ENCODE measurements around the gene WBP11.
"Not testable (repeated sequence)": the region's sequence is repeated elsewhere in the genome, so short reads cannot be mapped to it uniquely, and the experiment has no call there.

WBP11 gene

DNA sequence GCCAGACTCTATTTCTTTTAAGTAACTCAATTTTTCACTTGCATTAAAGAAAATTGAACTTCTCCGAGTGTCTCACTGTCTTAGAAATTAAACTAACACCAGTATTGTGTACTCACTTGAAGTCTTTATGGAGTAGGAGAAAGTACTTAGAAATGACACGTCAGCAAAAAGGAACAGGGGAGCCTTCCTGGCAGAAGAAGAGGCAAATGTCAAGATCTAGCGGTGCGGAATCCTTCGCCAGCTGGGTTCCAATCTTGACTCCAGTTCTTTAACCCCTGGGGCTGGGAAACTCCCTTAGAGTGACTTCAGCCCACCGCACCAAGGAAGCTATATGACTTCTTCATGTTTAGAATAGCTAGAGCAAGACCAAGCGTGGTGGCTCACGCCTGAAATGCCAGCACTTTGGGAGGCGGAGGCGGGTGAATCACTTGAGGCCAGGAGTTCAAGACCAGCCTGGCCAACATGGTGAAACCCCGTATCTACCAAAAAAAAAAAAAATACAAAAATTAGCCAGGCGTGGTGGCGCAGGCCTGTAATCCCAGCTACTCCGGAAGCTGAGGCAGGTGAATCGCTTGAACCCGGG, 34.4 kb downstream of the WBP11 start:
- H4K8ac ChIP-seq (ENCODE audit: low read depth, low read length): no peak overlapping the region
- H2AK5ac ChIP-seq (ENCODE audit: low read depth, low read length): no peak overlapping the region
- H2AFZ ChIP-seq (ENCODE audit: low read length): no peak overlapping the region
- H3K4me3 ChIP-seq (ENCODE audit: low read length in 2 of 2): peak overlapping the region in 1 of 2 donors; percentile 95
- H4K91ac ChIP-seq (ENCODE audit: low read depth, low read length, poor library complexity): no peak overlapping the region
- H3K27me3 ChIP-seq (ENCODE audit: control insufficient read depth in 3 of 3, insufficient read depth in 3 of 3, low read depth in 1 of 3, low read length in 3 of 3): peaks cover 0 to 4% (median 0%) of the 10 kb centered on the region in 3 experiments
- peak overlapping the region; percentile 98 for H3K9ac ChIP-seq (ENCODE audit: low read depth, low read length, poor library complexity)
- H3K27ac ChIP-seq (replicated peaks; ENCODE audit: low read length): no peak overlapping the region
- peak overlapping the region; percentile 99 for H3K18ac ChIP-seq (ENCODE audit: low read length)
- peaks cover 6% of the 10 kb centered on the region for H3K79me1 ChIP-seq (ENCODE audit: low read depth, low read length)
- no peak overlapping the region for H2BK15ac ChIP-seq (ENCODE audit: low read length)
- no peak overlapping the region for H2BK12ac ChIP-seq (ENCODE audit: low read length)
- no CpG with 5 or more reads among the region's 16 CpGs for WGBS, 2 donors (ENCODE audit: extremely low coverage in 2 of 2, insufficient read length in 2 of 2, insufficient replicate concordance in 1 of 2)
- H3K4me1 ChIP-seq (ENCODE audit: control insufficient read depth in 2 of 2, insufficient read depth in 1 of 2, low read depth in 1 of 2, low read length in 2 of 2): peaks cover 0 to 4% of the 10 kb centered on the region in 2 donors
- H3K4me2 ChIP-seq (ENCODE audit: insufficient read depth, low read length, poor library complexity, severe bottlenecking): peak overlapping the region; percentile 97
- H2BK120ac ChIP-seq (ENCODE audit: low read depth, low read length): no peak overlapping the region
- no peaks in the 10 kb centered on the region for H3K36me3 ChIP-seq (replicated peaks in 1 of 2; ENCODE audit: control insufficient read depth in 2 of 2, insufficient read depth in 2 of 2, low read length in 2 of 2)
- no peak for DNase-seq (ENCODE audit: low spot score)
- peak overlapping the region; percentile 95 for H3K23ac ChIP-seq (ENCODE audit: low read depth, low read length, poor library complexity)
- no peak overlapping the region for H3K4ac ChIP-seq (ENCODE audit: low read length)
- H3K9me3 ChIP-seq (replicated peaks in 1 of 2; ENCODE audit: control insufficient read depth in 2 of 2, insufficient read depth in 1 of 2, low read depth in 1 of 2, low read length in 2 of 2): peaks cover 0 to 11% of the 10 kb centered on the region in 2 donors
- no peak overlapping the region for H2BK5ac ChIP-seq (ENCODE audit: low read length)
- H3K14ac ChIP-seq (ENCODE audit: low read length): no peak overlapping the region

GRCh38 chr12:14767617-14768016, 35.7 kb downstream of the WBP11 start:
- H2BK120ac ChIP-seq (ENCODE audit: low read depth, low read length): no peak overlapping the region
- H3K14ac ChIP-seq (ENCODE audit: low read length): no peak overlapping the region
- H3K4me1 ChIP-seq (ENCODE audit: control insufficient read depth in 2 of 2, insufficient read depth in 1 of 2, low read depth in 1 of 2, low read length in 2 of 2): peaks cover 0 to 4% of the 10 kb centered on the region in 2 donors
- no CpG with 5 or more reads among the region's 1 CpG for WGBS, 2 donors (ENCODE audit: extremely low coverage in 2 of 2, insufficient read length in 2 of 2, insufficient replicate concordance in 1 of 2)
- H3K27me3 ChIP-seq (ENCODE audit: control insufficient read depth in 3 of 3, insufficient read depth in 3 of 3, low read depth in 1 of 3, low read length in 3 of 3): peaks cover 0 to 4% (median 0%) of the 10 kb centered on the region in 3 experiments
- no peak overlapping the region for H3K4ac ChIP-seq (ENCODE audit: low read length)
- peaks cover 6% of the 10 kb centered on the region for H3K79me1 ChIP-seq (ENCODE audit: low read depth, low read length)
- no peak overlapping the region for H3K4me3 ChIP-seq (ENCODE audit: low read length in 2 of 2)
- H2AK5ac ChIP-seq (ENCODE audit: low read depth, low read length): no peak overlapping the region
- H2BK12ac ChIP-seq (ENCODE audit: low read length): no peak overlapping the region
- H2BK15ac ChIP-seq (ENCODE audit: low read length): no peak overlapping the region
- H3K9me3 ChIP-seq (replicated peaks in 1 of 2; ENCODE audit: control insufficient read depth in 2 of 2, insufficient read depth in 1 of 2, low read depth in 1 of 2, low read length in 2 of 2): peaks cover 0 to 9% of the 10 kb centered on the region in 2 donors
- no peak overlapping the region for H4K8ac ChIP-seq (ENCODE audit: low read depth, low read length)
- no peak overlapping the region for H4K91ac ChIP-seq (ENCODE audit: low read depth, low read length, poor library complexity)
- no peak overlapping the region for H3K18ac ChIP-seq (ENCODE audit: low read length)
- no peak overlapping the region for H2BK5ac ChIP-seq (ENCODE audit: low read length)
- H3K27ac ChIP-seq (replicated peaks; ENCODE audit: low read length): no peak overlapping the region
- no peaks in the 10 kb centered on the region for H3K36me3 ChIP-seq (replicated peaks in 1 of 2; ENCODE audit: control insufficient read depth in 2 of 2, insufficient read depth in 2 of 2, low read length in 2 of 2)
- no peak overlapping the region for H2AFZ ChIP-seq (ENCODE audit: low read length)
- no peak overlapping the region for H3K9ac ChIP-seq (ENCODE audit: low read depth, low read length, poor library complexity)
- no peak overlapping the region for H3K23ac ChIP-seq (ENCODE audit: low read depth, low read length, poor library complexity)
- DNase-seq (ENCODE audit: low spot score): no peak
- H3K4me2 ChIP-seq (ENCODE audit: insufficient read depth, low read length, poor library complexity, severe bottlenecking): no peak overlapping the region

DNA sequence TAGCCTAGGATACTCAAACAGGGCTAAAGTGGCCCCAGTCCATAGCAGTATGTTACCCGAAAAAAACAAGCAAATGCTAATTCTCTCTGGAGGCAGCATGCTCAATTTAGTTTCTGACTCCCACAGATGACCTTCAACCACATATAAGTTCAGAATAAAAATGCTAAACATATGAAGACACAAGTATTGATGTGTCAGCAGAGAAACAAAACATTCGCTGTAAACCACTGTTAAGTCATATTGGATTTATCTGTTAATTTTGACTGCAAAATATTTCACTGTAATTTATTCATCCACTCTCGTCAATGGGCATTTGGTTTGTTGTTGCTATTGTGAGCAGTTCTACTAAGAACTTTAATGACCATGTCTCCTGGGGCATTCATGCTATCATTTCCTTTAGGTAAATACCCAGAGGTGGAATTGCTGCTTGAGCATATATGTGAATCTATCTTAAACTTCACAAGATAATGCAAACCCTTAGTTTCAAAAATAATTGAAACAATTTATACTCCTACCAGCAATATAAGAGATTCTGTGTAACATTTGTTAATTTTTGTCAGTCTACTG, 36.5 kb downstream of the WBP11 start:
- WGBS, 2 donors (ENCODE audit: extremely low coverage in 2 of 2, insufficient read length in 2 of 2, insufficient replicate concordance in 1 of 2): no CpG with 5 or more reads among the region's 3 CpGs
- Histone ChIP-seq H2AK5ac (ENCODE audit: low read depth, low read length) (no peak overlapping the region), H3K27ac (replicated peaks; ENCODE audit: low read length) (no peak overlapping the region), H4K8ac (ENCODE audit: low read depth, low read length) (no peak overlapping the region), H2BK5ac (ENCODE audit: low read length) (no peak overlapping the region), H3K9ac (ENCODE audit: low read depth, low read length, poor library complexity) (no peak overlapping the region), H3K79me1 (ENCODE audit: low read depth, low read length) (peaks cover 6% of the 10 kb centered on the region), H3K14ac (ENCODE audit: low read length) (no peak overlapping the region), H3K27me3 (ENCODE audit: control insufficient read depth in 3 of 3, insufficient read depth in 3 of 3, low read depth in 1 of 3, low read length in 3 of 3) (peaks cover 0 to 4% (median 0%) of the 10 kb centered on the region in 3 experiments), H3K36me3 (replicated peaks in 1 of 2; ENCODE audit: control insufficient read depth in 2 of 2, insufficient read depth in 2 of 2, low read length in 2 of 2) (no peaks in the 10 kb centered on the region), H3K4me3 (ENCODE audit: low read length in 2 of 2) (no peak overlapping the region), H4K91ac (ENCODE audit: low read depth, low read length, poor library complexity) (no peak overlapping the region), H3K9me3 (replicated peaks in 1 of 2; ENCODE audit: control insufficient read depth in 2 of 2, insufficient read depth in 1 of 2, low read depth in 1 of 2, low read length in 2 of 2) (peaks cover 0 to 9% of the 10 kb centered on the region in 2 donors), H3K4me2 (ENCODE audit: insufficient read depth, low read length, poor library complexity, severe bottlenecking) (no peak overlapping the region), H2AFZ (ENCODE audit: low read length) (no peak overlapping the region), H2BK12ac (ENCODE audit: low read length) (no peak overlapping the region), H2BK15ac (ENCODE audit: low read length) (no peak overlapping the region), H3K18ac (ENCODE audit: low read length) (no peak overlapping the region), H2BK120ac (ENCODE audit: low read depth, low read length) (no peak overlapping the region), H3K4ac (ENCODE audit: low read length) (no peak overlapping the region), H3K23ac (ENCODE audit: low read depth, low read length, poor library complexity) (no peak overlapping the region), H3K4me1 (ENCODE audit: control insufficient read depth in 2 of 2, insufficient read depth in 1 of 2, low read depth in 1 of 2, low read length in 2 of 2) (peaks cover 0 to 4% of the 10 kb centered on the region in 2 donors)
- no peak for DNase-seq (ENCODE audit: low spot score)

DNA sequence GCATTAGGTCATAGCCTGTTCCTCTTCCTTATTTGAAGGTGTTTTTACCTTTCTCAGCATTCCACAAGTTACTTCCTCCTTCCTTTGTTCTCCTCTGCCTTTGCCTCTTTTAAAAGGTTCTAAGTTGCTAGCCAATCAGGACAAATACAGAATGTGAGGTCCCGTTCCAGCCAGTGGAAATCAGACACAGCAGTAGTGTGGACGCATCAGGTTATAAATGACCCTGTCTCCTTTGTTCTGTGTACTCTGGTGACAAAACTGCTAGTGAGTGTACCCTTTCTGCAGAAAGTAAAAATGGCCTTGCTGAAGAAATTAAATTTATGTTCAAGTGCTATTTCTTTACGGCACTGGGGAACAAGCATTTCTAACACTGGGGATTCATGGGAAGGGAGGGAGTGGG, 37.3 kb downstream of the WBP11 start:
- not testable (repeated sequence) for H4K8ac ChIP-seq (ENCODE audit: low read depth, low read length); DNase-seq (ENCODE audit: low spot score); H3K27ac ChIP-seq (replicated peaks; ENCODE audit: low read length); H3K36me3 ChIP-seq (replicated peaks in 1 of 2; ENCODE audit: control insufficient read depth in 2 of 2, insufficient read depth in 2 of 2, low read length in 2 of 2); H3K27me3 ChIP-seq (ENCODE audit: control insufficient read depth in 3 of 3, insufficient read depth in 3 of 3, low read depth in 1 of 3, low read length in 3 of 3); H3K4me3 ChIP-seq (ENCODE audit: low read length in 2 of 2); H3K4me1 ChIP-seq (ENCODE audit: control insufficient read depth in 2 of 2, insufficient read depth in 1 of 2, low read depth in 1 of 2, low read length in 2 of 2); H3K9me3 ChIP-seq (replicated peaks in 1 of 2; ENCODE audit: control insufficient read depth in 2 of 2, insufficient read depth in 1 of 2, low read depth in 1 of 2, low read length in 2 of 2); H2BK120ac ChIP-seq (ENCODE audit: low read depth, low read length); H3K14ac ChIP-seq (ENCODE audit: low read length); H3K23ac ChIP-seq (ENCODE audit: low read depth, low read length, poor library complexity); H2AFZ ChIP-seq (ENCODE audit: low read length); H3K4ac ChIP-seq (ENCODE audit: low read length); H3K79me1 ChIP-seq (ENCODE audit: low read depth, low read length); H3K18ac ChIP-seq (ENCODE audit: low read length); H3K4me2 ChIP-seq (ENCODE audit: insufficient read depth, low read length, poor library complexity, severe bottlenecking); H2BK15ac ChIP-seq (ENCODE audit: low read length); H2BK5ac ChIP-seq (ENCODE audit: low read length); H4K91ac ChIP-seq (ENCODE audit: low read depth, low read length, poor library complexity); H2AK5ac ChIP-seq (ENCODE audit: low read depth, low read length); H3K9ac ChIP-seq (ENCODE audit: low read depth, low read length, poor library complexity); H2BK12ac ChIP-seq (ENCODE audit: low read length)
- WGBS, 2 donors (ENCODE audit: extremely low coverage in 2 of 2, insufficient read length in 2 of 2, insufficient replicate concordance in 1 of 2): no CpG with 5 or more reads among the region's 3 CpGs
